SK-N-SH (cell line): Measurements from ENCODE around the gene GPC4. TPM values are rescaled to one million over a fixed set of nuclear protein-coding genes. Genes with fewer than 3 reads are reported as not detected.

ENCODE experiments used
- CTCF ChIA-PET: fragments of 300-600, 350-600 bp; formaldehyde crosslinking; extraction: SDS; loops from one replicate; lab custom pipeline; 2021; lab: Yijun Ruan, JAX
- POLR2A ChIA-PET: fragments of 350-600 bp; sonication (Branson Sonifier 250); formaldehyde crosslinking; extraction: SDS; loops from one replicate; lab custom pipeline; 2020; ENCODE audit warnings: antibody characterized with exemption, inconsistent platforms; lab: Yijun Ruan, JAX
- DNase-seq: peaks from one replicate; pipeline ENCODE4 v3.0.0; 2012
- H2AFZ ChIP-seq: fragments of 200-600 bp; sonication (generic); 2 replicates; pipeline ENCODE4 v1.8.1; 2016; ENCODE audit warnings: antibody characterized with exemption, mild to moderate bottlenecking, low read depth
- H3F3A ChIP-seq: fragments of 200-600 bp; sonication (generic); replicated peaks from 2 replicates; pipeline ENCODE3; 2016; ENCODE audit warnings: antibody characterized with exemption, mild to moderate bottlenecking; ENCODE audit not compliant: insufficient read depth
- H3K27ac ChIP-seq, 2 experiments: fragments of 200-500 bp in 1 of 2; fragments of 200-600 bp in 1 of 2; sonication (Bioruptor generic) in 1 of 2; sonication (generic), shearing (Covaris generic) in 1 of 2; 2 replicates each; pipeline versions ENCODE4 v1.5.1 to v1.6.1; 2014 to 2016; ENCODE audit warnings: low read depth in 2 of 2, inconsistent platforms in 1 of 2, low read length in 1 of 2, mild to moderate bottlenecking in 1 of 2, mixed read lengths in 1 of 2
- H3K27me3 ChIP-seq: fragments of 200-600 bp; sonication (generic), shearing (Covaris generic); 2 replicates; pipeline ENCODE4 v1.6.1; 2016; ENCODE audit warnings: mixed run types; ENCODE audit not compliant: insufficient read depth
- H3K36me3 ChIP-seq, 2 experiments: fragments of 200-500 bp in 1 of 2; fragments of 200-600 bp in 1 of 2; sonication (Bioruptor generic) in 1 of 2; sonication (generic) in 1 of 2; replicated peaks in 1 of 2; 2 replicates each; pipeline versions ENCODE3 to v1.5.1; 2014 to 2016; ENCODE audit warnings: low read length in 1 of 2, mild to moderate bottlenecking in 1 of 2; ENCODE audit not compliant: insufficient read depth in 2 of 2, control insufficient read depth in 1 of 2
- H3K4me1 ChIP-seq, 2 experiments: fragments of 200-500 bp in 1 of 2; fragments of 200-600 bp in 1 of 2; sonication (Bioruptor generic) in 1 of 2; sonication (generic), shearing (Covaris generic) in 1 of 2; 2 replicates each; pipeline versions ENCODE4 v1.5.1 to v1.6.1; 2014 to 2016; ENCODE audit warnings: low read depth in 1 of 2, low read length in 1 of 2, mixed run types in 1 of 2; ENCODE audit not compliant: insufficient read depth in 2 of 2, control insufficient read depth in 1 of 2
- H3K4me2 ChIP-seq: fragments of 200-600 bp; sonication (generic), shearing (Covaris generic); 2 replicates; pipeline ENCODE4 v1.6.1; 2017; ENCODE audit warnings: mixed run types
- H3K4me3 ChIP-seq, 2 experiments: fragments of 200-500 bp in 1 of 2; fragments of 200-600 bp in 1 of 2; sonication (Bioruptor generic) in 1 of 2; sonication (generic), shearing (Covaris generic) in 1 of 2; 2 replicates each; pipeline versions ENCODE4 v1.5.1 to v1.8.1; 2014 to 2016; ENCODE audit warnings: low read depth in 2 of 2, inconsistent platforms in 1 of 2, low read length in 1 of 2, mild to moderate bottlenecking in 1 of 2, mixed read lengths in 1 of 2, moderate library complexity in 1 of 2
- H3K79me2 ChIP-seq: fragments of 200-600 bp; sonication (generic); 2 replicates; pipeline ENCODE4 v1.8.1; 2017; ENCODE audit warnings: mild to moderate bottlenecking; ENCODE audit not compliant: insufficient read depth
- H3K9ac ChIP-seq: fragments of 200-600 bp; sonication (generic); 2 replicates; pipeline ENCODE4 v1.6.1; 2017; ENCODE audit warnings: mixed run types
- H3K9me2 ChIP-seq: fragments of 200-600 bp; sonication (generic); 2 replicates; pipeline ENCODE4 v1.6.1; 2017; ENCODE audit warnings: mixed run types
- H3K9me3 ChIP-seq: fragments of 200-600 bp; sonication (generic); 2 replicates; pipeline ENCODE4 v1.6.1; 2017; ENCODE audit warnings: mixed run types, mild to moderate bottlenecking, moderate library complexity
- H4K20me1 ChIP-seq: fragments of 200-600 bp; sonication (generic); 2 replicates; pipeline ENCODE4 v1.6.1; 2017; ENCODE audit warnings: mild to moderate bottlenecking, mixed run types; ENCODE audit not compliant: insufficient read depth
- EP300 ChIP-seq, 2 experiments: IDR thresholded peaks; 2 replicates each; pipeline versions ENCODE4 v1.4.0 to v1.6.1; 2012; ENCODE audit warnings: borderline replicate concordance in 1 of 2, low read depth in 1 of 2, low read length in 1 of 2
- FOSL2 ChIP-seq: IDR thresholded peaks from 2 replicates; pipeline ENCODE4 v1.4.0; 2012; ENCODE audit warnings: low read depth, mild to moderate bottlenecking, moderate library complexity, borderline replicate concordance
- FOXJ3 ChIP-seq: sonication (generic); formaldehyde crosslinking; IDR thresholded peaks from 2 replicates; pipeline ENCODE4 v1.5.1; 2020; ENCODE audit warnings: mild to moderate bottlenecking, missing genetic modification reagents
- FOXM1 ChIP-seq: IDR thresholded peaks from 2 replicates; pipeline ENCODE4 v1.4.0; 2012; ENCODE audit warnings: low read depth, mild to moderate bottlenecking
- JUND ChIP-seq: IDR thresholded peaks from 2 replicates; pipeline ENCODE4 v1.4.0; 2012
- MEF2A ChIP-seq: IDR thresholded peaks from 2 replicates; pipeline ENCODE4 v1.4.0; 2012; ENCODE audit warnings: low read depth, borderline replicate concordance
- RAD21 ChIP-seq: IDR thresholded peaks from 2 replicates; pipeline ENCODE4 v1.6.1; 2012; ENCODE audit warnings: mild to moderate bottlenecking, low read length
- RCOR1 ChIP-seq: fragments of 150-350 bp; IDR thresholded peaks from 2 replicates; pipeline ENCODE4 v1.6.1; 2017; ENCODE audit warnings: antibody characterized with exemption, low read length
- RFX5 ChIP-seq: IDR thresholded peaks from 2 replicates; pipeline ENCODE4 v1.6.1; 2012; ENCODE audit warnings: mild to moderate bottlenecking, improper control_type of control experiment, low read length
- RXRA ChIP-seq: IDR thresholded peaks from 2 replicates; pipeline ENCODE4 v1.4.0; 2012; ENCODE audit warnings: low read depth, mild to moderate bottlenecking, borderline replicate concordance
- SIN3A ChIP-seq: IDR thresholded peaks from 2 replicates; pipeline ENCODE4 v1.6.1; 2012; ENCODE audit warnings: low read depth, mild to moderate bottlenecking, low read length, moderate library complexity, borderline replicate concordance
- SMC3 ChIP-seq: IDR thresholded peaks from 2 replicates; pipeline ENCODE4 v1.6.1; 2012; ENCODE audit warnings: low read depth, low read length, improper control_type of control experiment
- TCF12 ChIP-seq: IDR thresholded peaks from 2 replicates; pipeline ENCODE4 v1.4.0; 2012
- TEAD4 ChIP-seq: IDR thresholded peaks from 2 replicates; pipeline ENCODE4 v1.4.0; 2012; ENCODE audit warnings: mild to moderate bottlenecking, borderline replicate concordance; ENCODE audit not compliant: insufficient read depth
- WGBS: methylation state at CpG from one replicate; pipeline ENCODE4 v1.1.6; 2017; ENCODE audit warnings: low lambda C conversion rate; 5-methylcytosine and 5-hydroxymethylcytosine counted together
- polyA plus RNA-seq, 3 experiments: library from polyadenylated mRNA; depleted of rRNA; stranded (reverse); fragments of >200 nt; gene quantifications; 2 replicates each; pipeline ENCODE4 v1.2.3, GENCODE V29; 2012
- TF ChIP-seq, protein P1 (sequence below): fragments of 150-350 bp; IDR thresholded peaks from 2 replicates; pipeline ENCODE4 v1.6.1; 2017; ENCODE audit warnings: antibody characterized with exemption, low read length, low read depth, borderline replicate concordance

GPC4 gene
- polyA plus RNA-seq, 1 of the 3 experiments (the other 2 are of a cell fraction) = 0.16 TPM

DNA sequence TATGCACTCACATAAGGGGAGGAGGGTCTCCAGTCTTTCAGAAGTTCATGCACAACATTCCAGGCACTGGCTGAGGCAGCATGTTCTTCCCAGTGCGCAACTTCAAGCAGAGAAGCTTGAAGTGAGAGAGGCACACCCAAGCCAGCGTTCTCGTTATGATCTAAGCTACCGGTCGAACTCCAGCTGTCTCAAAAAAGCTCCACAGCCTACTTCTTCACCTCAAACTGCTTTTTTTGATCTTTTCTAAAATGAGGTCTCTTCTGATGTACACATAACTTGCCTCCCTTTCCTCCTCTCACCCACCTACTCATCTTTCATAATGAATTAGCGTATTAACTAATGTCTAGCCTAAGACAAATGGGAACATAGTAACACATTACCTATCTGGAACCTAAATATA is 25.3 kb downstream of the GPC4 start:
- H4K20me1 ChIP-seq = no peaks in the 10 kb centered on the region

DNA sequence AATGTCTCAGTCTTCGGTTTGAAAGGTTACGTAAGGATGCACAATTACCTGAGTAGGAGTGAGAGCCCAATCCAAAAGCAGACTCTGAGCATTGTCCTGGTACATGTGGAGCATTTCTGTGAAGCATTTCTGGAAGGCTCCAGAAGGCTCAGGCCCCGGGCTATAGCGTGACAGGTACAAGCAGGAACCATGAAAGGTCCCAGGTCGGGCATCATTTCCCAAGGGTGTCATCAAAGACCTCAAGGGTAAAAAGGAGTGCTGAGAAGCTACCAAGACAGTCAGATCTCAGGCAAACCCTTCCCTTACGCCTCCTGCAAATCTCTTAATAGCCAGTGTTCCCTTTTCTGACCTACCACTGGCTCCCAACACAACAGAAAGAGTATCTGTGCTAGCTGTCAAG is 30.8 kb downstream of the GPC4 start:
- ChIA-PET POLR2A (no interaction called here), CTCF (no interaction called here)
- Histone ChIP-seq H3K4me1 (no peaks in the 10 kb centered on the region; a peak in 1 of 4 replicates), H3K4me3 (no peak overlapping the region), H3K27me3 (no peaks in the 10 kb centered on the region), H3K9me3 (no peaks in the 10 kb centered on the region), H3K9ac (no peak overlapping the region), H2AFZ (no peak overlapping the region), H3K79me2 (no peaks in the 10 kb centered on the region), H3K9me2 (no peaks in the 10 kb centered on the region), H4K20me1 (no peaks in the 10 kb centered on the region), H3K27ac (no peak overlapping the region), H3K4me2 (no peak overlapping the region), H3F3A (no peaks in the 10 kb centered on the region), H3K36me3 (no peaks in the 10 kb centered on the region)
- no peak for DNase-seq
- 75% methylated on average over 2 of the region's 6 CpGs for WGBS
- TF ChIP-seq FOXJ3 (CRISPR knock-in tag) (no peak), TEAD4 (no peak), FOSL2 (no peak), SIN3A (no peak), SMC3 (no peak), EP300 (IDR thresholded peaks at IDR 0.05; ENCODE audit: borderline replicate concordance in 1 of 2, low read depth in 1 of 2, low read length in 1 of 2) (no peak), RXRA (no peak), RCOR1 (no peak), JUND (no peak)
- TF ChIP-seq, protein P1, sequence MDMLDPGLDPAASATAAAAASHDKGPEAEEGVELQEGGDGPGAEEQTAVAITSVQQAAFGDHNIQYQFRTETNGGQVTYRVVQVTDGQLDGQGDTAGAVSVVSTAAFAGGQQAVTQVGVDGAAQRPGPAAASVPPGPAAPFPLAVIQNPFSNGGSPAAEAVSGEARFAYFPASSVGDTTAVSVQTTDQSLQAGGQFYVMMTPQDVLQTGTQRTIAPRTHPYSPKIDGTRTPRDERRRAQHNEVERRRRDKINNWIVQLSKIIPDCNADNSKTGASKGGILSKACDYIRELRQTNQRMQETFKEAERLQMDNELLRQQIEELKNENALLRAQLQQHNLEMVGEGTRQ = no peak

More for the DNA sequence above, 25.3 kb downstream of the GPC4 start:
- ChIA-PET POLR2A (interaction anchor here (0.6 kb wide), 1 partner anchor 25 kb away, joined by 3 read pairs; no protein-coding TSS in a partner anchor), CTCF (interaction anchor here (0.8 kb wide), 1 partner anchor 19 kb away, joined by 4 read pairs; no protein-coding TSS in a partner anchor)
- Histone ChIP-seq H3K27me3 (no peaks in the 10 kb centered on the region; the same call in 1 of the 2 replicates), H2AFZ (no peak overlapping the region), H3K79me2 (no peaks in the 10 kb centered on the region), H3K27ac (no peak overlapping the region), H3K36me3 (no peaks in the 10 kb centered on the region), H3K4me3 (no peak overlapping the region), H3K4me2 (no peak overlapping the region), H3F3A (no peaks in the 10 kb centered on the region), H3K9ac (no peak overlapping the region), H3K9me2 (no peaks in the 10 kb centered on the region), H3K4me1 (no peaks in the 10 kb centered on the region), H3K9me3 (no peaks in the 10 kb centered on the region)
- no peak for TF ChIP-seq MEF2A
- TF ChIP-seq RFX5 = no peak
- TF ChIP-seq TCF12 = no peak
- no peak for TF ChIP-seq RAD21
- TF ChIP-seq TEAD4 = no peak
- no peak for TF ChIP-seq FOXM1
- DNase-seq = no peak
- WGBS = 49% methylated on average over 6 of the region's 6 CpGs
